GM12891 (cell line): ENCODE measurements around the gene CDK19.
"Not testable (repeated sequence)": the region's sequence is repeated elsewhere in the genome, so short reads cannot be mapped to it uniquely, and the experiment has no call there.

Experiments used
- POLR2A ChIP-seq: IDR thresholded peaks from 2 replicates; pipeline ENCODE4 v1.6.1; 2011; ENCODE audit warnings: low read depth, low read length, control low read depth
- POLR2AphosphoS5 ChIP-seq: IDR thresholded peaks from 2 replicates; pipeline ENCODE4 v1.6.1; 2011; ENCODE audit warnings: low read depth, low read length, control low read depth
- TAF1 ChIP-seq: IDR thresholded peaks from 2 replicates; pipeline ENCODE4 v1.6.1; 2011; ENCODE audit warnings: low read depth, low read length, control low read depth

DNA sequence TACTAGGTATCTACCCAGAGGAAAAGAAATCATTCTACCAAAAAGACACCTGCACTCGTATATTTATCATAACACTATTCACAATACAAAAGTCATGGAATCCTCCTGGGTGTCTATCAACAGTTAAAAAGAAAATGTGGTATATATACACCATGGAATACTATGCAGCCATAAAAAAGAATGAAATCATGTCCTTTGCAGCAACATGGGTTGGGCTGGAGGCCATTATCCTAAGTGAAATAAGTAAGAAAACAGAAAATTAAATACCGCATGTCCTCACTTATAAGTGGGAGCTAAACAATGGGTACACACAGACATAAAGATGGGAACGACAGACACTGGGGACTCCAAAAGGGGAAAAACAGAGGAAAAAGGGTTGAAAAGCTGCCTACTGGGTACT is 13.1 kb downstream of the CDK19 start:
- not testable (repeated sequence) for TF ChIP-seq POLR2AphosphoS5, POLR2A, TAF1
